Measurements from ENCODE around the gene SERPINE3. TPM values are rescaled to one million over a fixed set of nuclear protein-coding genes. Genes with fewer than 3 reads are reported as not detected.

Gene SERPINE3
- total RNA-seq, 1 donor from 2014 or later, result not detected

DNA sequence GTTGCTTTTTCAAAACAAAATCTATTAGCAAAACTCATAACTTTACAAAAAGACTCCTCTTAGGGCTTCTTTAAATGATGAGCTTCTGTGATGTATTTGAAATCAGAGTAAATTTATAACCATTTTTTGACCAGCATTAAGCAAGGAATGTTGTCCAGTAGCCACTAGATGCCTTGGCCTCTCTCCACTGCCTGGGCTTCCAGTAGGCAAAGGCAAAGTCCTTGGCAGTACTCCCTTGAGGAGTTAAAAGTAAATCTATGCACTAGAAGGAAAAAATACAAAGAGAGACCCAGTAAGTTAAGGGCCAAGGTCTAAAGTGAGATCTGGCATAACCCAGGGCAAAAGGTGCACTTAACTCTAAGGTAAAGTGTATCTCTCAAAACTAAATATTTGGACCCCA lies 9.5 kb downstream of the SERPINE3 start:
- ATAC-seq (no peak), DNase-seq (ENCODE audit: missing footprints) (no peak)
- intact Hi-C loops (cut with DNase I), result no loop called here

- ATAC-seq (no peak), DNase-seq (ENCODE audit: missing footprints) (no peak)
- intact Hi-C loops (cut with DNase I), result no loop called here
Observed at GRCh38 chr13:51355217-51355616, 15.7 kb downstream of the SERPINE3 start.

DNA sequence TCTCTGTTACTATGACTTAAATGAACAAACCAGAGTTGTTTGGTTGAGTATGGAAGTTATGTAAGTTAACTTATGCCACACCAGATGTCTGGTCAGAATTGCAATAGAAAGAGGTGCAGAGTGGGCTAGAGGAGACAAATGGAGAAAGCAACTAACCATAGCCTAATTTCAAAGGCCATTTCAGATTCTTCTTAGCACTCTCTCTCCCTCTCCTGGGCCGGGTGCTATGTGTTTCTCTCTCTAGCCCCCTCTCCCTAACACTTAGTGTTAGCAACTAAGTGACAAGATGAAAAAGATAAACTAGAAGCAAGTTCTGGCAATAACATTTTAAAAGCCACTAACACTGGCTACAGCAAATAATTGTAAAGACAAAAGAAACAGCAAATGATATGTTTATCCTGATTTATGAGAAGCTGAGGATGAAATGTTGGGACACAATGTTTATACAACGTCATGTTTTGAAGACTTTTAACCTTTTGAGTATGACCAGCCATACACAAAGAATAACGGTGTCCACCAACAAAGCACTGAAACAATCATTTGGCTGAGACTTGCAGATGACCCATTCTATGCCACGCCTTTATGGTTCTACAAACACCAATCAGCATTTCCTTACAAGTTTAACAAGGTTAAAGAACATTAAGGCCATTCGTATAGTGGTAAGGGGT lies 18.6 kb downstream of the SERPINE3 start:
- ATAC-seq (no peak), DNase-seq (ENCODE audit: missing footprints) (no peak)
- intact Hi-C loops (cut with DNase I), result no loop called here

DNA sequence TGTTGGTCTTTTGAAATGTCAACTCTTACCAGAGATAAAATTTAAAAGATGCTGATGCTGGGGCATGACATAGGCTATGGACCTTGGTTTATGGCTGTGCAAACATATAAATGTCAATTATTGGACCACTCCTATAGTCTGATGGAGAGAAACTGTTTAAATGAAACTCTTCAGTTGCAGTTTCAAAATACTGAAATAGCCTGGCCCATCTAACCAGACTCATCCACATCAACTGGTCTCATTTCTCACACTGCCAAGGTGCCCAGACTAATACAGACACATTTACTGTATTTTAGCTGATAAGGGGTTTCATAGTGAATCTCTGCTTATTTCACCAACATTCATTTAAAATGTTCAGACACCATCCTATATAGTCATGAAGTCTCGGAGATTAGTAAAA lies 19.9 kb downstream of the SERPINE3 start:
- no peak for ATAC-seq
- intact Hi-C loops (cut with DNase I), result no loop called here
- no peak for DNase-seq (ENCODE audit: missing footprints)

DNA sequence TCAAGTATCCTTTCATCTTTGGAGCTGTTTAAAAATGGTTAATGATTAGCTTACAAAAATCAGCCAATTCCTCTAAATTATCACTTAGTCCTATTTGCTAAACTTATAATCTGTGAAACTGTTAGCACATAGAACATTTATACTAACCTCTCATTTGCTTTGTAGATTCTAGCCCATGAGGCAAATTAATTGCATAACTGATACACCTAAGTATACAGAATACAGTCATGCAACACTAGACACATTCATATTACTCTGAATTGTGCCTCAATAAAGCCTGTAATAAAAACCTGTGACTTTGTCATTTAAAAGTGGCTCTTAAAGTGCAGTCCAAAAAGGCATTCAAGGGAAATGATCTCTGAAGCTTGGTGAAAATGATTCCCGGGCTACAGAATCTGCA lies 21.0 kb downstream of the SERPINE3 start:
- DNase-seq (ENCODE audit: missing footprints) (no peak), ATAC-seq (no peak)
- intact Hi-C loops (cut with DNase I), result no loop called here

GRCh38 chr13:51361106-51361505 lies 21.6 kb downstream of the SERPINE3 start:
- intact Hi-C loops (cut with DNase I), result no loop called here
- DNase-seq (ENCODE audit: missing footprints) (no peak), ATAC-seq (no peak)

GRCh38 chr13:51363625-51364024 lies 24.1 kb downstream of the SERPINE3 start:
- DNase-seq (ENCODE audit: missing footprints), result no peak
- no peak for ATAC-seq
- intact Hi-C loops (cut with DNase I), result no loop called here

DNA sequence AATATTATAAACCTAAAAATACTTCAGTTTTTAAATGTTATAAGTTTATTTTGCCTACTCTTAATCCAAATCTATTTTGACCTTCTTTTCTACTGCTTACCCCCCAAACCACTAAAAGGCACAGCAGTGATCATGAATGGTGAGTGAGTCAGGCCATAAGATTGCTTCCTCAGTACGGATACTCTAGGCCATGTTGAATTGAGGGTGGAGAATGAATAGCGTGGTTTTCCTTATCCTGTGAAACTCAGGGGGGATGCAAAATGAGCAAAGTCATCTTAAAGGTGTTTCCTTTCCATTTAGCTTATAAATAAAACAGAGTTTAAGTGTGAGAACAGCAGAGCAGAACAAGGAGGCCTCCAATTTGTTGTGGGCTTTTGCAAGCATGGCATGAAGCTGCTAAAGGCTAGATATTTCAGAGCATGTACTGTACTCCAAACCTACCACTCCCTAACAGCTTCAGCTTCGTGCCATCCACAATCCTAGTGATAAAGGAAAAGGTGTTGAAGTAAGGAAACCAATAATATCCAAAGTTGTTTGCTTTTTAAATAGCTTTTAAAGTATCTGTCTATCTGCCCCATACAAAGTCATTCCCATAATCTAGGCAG lies 25.0 kb downstream of the SERPINE3 start:
- ATAC-seq, result no peak
- intact Hi-C loops (cut with DNase I), result no loop called here

DNA sequence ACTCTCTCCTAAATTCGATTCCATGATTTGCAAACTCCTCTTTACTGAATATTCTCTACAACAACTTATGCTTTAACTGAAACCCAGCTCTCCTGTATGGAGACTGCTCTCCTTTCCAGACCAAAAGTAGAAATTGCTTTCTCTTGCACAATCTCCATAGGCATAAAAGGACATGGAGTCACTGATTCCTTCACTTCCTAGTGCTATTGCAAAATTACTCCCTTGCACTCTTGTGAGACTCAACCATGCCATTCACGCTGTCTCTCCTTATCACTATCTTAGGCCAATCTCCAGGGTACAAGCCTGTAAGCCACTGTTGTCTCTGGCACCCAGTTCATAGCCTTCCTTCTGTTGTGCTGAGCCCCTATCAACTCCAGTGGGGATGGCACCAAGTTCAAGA lies 30.6 kb downstream of the SERPINE3 start:
- intact Hi-C loops (cut with DNase I), result no loop called here
- ATAC-seq, result no peak

More for the DNA sequence above, 25.0 kb downstream of the SERPINE3 start:
- no peak for DNase-seq (ENCODE audit: missing footprints)

DNA sequence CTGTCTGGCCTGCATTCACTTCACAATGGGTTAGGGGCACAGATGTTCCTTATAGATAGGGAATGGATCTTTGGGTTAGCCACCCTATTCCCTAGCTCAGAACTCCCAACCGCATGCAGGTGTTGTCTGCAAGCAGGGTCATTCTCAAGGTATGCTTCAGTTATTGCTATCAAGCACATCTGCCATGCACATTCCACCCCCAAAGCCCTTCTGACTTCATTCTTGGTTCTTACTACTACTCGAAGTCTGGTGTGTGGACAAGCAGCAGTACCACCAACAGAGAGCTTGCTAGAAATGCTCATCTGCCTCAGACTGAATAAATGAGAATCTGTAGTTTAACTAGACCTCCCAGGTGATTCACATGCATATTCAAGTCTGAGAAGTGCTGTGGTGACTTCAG lies 31.3 kb downstream of the SERPINE3 start:
- ATAC-seq (no peak), DNase-seq (ENCODE audit: missing footprints) (no peak)
- intact Hi-C loops (cut with DNase I), result no loop called here

More for the DNA sequence above, 30.6 kb downstream of the SERPINE3 start:
- no peak for DNase-seq (ENCODE audit: missing footprints)

DNA sequence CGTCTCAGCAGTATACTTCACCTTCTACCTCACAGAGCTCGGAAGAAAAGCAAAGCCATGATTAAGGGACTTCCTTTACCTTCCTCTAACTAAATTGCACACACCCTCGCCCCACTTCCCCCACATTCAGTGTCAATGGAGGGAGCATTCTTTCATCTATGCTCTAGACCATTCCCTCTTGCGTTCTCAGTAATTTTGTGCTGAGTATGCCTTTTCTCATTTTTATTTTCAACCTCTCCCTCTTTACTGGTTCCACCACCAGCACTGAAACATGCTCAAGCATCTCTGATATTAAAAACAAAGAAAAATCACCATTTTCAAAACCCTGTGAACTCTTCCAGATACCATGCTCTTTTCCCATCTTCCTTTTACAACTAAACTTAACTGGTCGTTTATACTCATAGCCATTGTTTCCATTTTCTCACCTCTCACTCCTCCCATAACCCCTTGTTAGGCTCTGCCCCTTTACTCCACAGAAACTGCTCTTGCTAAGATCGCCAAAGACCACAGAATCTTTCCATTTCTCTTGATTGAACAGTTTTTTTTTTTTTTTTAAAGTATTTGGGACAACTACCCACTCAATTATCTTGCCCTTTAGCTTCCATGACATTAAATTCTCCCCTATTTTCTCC lies 32.4 kb downstream of the SERPINE3 start:
- intact Hi-C loops (cut with DNase I), result no loop called here
- ATAC-seq (no peak), DNase-seq (ENCODE audit: missing footprints) (no peak)

DNA sequence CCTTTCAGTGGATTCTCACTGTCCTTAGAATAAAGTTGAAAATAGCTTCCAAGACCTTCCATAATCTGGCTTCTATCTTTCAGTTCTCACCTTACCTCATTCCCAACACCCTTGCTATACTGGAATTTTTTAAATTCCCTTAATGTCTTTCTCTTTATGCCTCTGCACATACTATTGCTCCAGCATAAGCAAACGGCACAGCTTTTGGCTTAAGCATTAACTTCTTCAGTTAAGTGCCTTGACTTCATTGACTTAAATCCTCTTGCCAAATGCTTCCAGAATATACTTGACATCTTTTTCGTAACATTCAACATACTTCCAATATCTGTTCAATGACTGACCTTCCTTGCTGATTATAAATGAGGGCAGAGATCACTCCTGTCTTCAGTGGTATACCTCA lies 34.0 kb downstream of the SERPINE3 start:
- intact Hi-C loops (cut with DNase I), result no loop called here
- DNase-seq (ENCODE audit: missing footprints) (no peak), ATAC-seq (no peak)

DNA sequence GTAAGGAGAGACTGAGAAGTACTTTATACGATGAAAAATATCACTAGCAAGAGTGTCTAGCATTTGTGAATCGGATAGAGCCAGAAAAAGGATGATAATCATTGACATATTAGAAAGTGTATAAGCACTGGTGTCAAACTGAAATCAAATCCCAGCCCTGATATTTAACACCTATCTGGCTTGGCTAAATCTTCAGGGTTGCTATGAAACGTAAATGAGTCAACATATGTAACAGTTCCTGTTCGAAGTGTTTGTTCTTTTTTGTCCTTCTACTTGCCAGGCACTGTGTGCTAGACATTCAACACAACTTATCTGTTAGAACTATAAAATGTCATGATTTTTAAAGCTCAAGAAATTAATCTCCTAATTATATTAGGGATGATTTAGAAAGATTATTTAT lies 40.8 kb downstream of the SERPINE3 start:
- DNase-seq (ENCODE audit: missing footprints), result no peak
- ATAC-seq, result peak; percentile 71

GRCh38 chr13:51385114-51385513 lies 45.6 kb downstream of the SERPINE3 start:
- intact Hi-C loops (cut with DNase I), result no loop called here
- no peak for ATAC-seq
- no peak for DNase-seq (ENCODE audit: missing footprints)

More for the DNA sequence above, 40.8 kb downstream of the SERPINE3 start:
- intact Hi-C loops (cut with DNase I), result no loop called here

DNA sequence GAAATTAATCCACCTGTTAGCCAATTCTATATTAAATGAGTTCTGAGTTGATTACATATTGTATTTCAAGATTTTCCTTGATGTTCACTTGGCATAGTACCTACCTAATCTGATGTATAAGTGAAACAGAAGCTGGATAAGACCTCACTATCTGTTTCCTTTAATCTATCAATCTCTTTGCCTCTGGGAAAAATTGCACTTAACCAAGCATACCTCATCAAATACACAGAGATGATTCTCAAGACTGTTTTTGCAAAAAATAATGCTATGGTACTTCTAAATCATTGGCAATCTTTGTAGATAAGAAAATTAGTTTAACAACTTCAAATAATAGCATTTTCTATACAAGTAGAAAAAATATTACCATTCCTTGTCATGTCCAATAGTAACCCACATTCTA lies 55.2 kb downstream of the SERPINE3 start:
- no peak for DNase-seq (ENCODE audit: missing footprints)
- intact Hi-C loops (cut with DNase I), result no loop called here
- ATAC-seq, result no peak

DNA sequence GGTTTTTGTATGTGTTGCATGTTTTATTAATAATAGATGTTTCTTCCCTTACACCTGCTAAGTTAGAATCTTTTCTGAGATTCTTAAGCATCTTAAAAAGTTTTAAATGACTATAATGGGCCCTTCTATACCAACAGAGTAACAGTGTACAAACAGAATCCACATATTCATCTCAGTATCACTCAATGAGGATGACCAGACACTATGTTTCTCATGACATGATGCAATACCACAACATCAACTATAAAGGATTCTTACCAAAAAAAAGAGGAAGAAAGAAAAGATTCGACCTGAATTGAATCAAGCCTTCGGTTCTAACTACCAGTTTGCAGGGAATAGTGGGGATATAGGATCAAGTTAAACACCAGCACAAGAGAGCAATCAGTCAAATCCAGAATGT lies 56.9 kb downstream of the SERPINE3 start:
- DNase-seq (ENCODE audit: missing footprints) (no peak), ATAC-seq (no peak)
- intact Hi-C loops (cut with DNase I), result no loop called here

- intact Hi-C loops (cut with DNase I), result no loop called here
- DNase-seq (ENCODE audit: missing footprints) (no peak), ATAC-seq (peak; percentile 74)
Observed at GRCh38 chr13:51397262-51397941, 57.9 kb downstream of the SERPINE3 start.

DNA sequence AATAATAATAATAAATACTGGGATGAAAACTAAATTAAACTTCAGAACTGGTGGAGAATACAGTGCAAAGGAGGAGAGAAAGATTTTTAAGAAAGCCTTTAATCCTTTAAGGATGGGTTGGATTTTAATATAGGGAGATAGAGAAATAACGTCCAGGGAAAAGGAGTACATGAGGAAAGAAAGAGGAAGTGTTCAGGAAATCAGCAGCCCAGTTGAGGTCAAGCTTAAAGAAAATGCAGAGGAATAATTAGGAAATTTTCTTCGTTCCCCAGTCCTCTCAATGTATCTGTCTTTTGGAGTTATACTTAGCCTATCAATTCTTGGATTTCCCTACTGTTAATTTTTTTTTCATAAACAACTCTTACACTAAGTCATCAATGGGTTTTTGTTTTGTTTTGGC lies 65.7 kb downstream of the SERPINE3 start:
- intact Hi-C loops (cut with DNase I), result no loop called here
- ATAC-seq, result no peak
- no peak for DNase-seq (ENCODE audit: missing footprints)

GRCh38 chr13:51412431-51412830 lies 72.9 kb downstream of the SERPINE3 start:
- no peak for DNase-seq (ENCODE audit: missing footprints)
- no peak for ATAC-seq
- intact Hi-C loops (cut with DNase I), result no loop called here
